Esophagus muscularis mucosa (tissue), 4 donors: ENCODE data around the gene GJA10. TPM values are rescaled to one million over a fixed set of nuclear protein-coding genes. Genes with fewer than 3 reads are reported as not detected.

Source experiments
- DNase-seq: peaks from one replicate; pipeline ENCODE4 v3.0.0-alpha.2; 2017; ENCODE audit errors: extremely low spot score
- H3K27ac ChIP-seq, 4 donors: fragments of 200-600 bp; sonication (generic); replicated peaks in 1 of 4; 1 replicate in 3 of 4; 2 replicates in 1 of 4; pipeline ENCODE4 v1.5.1; 2016 to 2019; ENCODE audit warnings: mild to moderate bottlenecking in 1 of 4
- H3K27me3 ChIP-seq, 4 donors: fragments of 200-600 bp; sonication (generic); one replicate each; pipeline versions ENCODE4 v1.5.1 to v1.6.0; 2016 to 2019
- H3K36me3 ChIP-seq, 4 donors: fragments of 200-600 bp; sonication (generic); one replicate each; pipeline ENCODE4 v1.5.1; 2016 to 2019
- H3K4me1 ChIP-seq, 4 donors: fragments of 200-600 bp; sonication (generic); one replicate each; pipeline ENCODE4 v1.5.1; 2016 to 2019
- H3K4me3 ChIP-seq, 4 donors: fragments of 200-600 bp; sonication (generic); 1 replicate in 2 of 4; 2 replicates in 2 of 4; pipeline ENCODE4 v1.5.1; 2016 to 2019; ENCODE audit warnings: mild to moderate bottlenecking in 4 of 4, moderate library complexity in 1 of 4
- H3K9me3 ChIP-seq, 4 donors: fragments of 200-600 bp; sonication (generic); 1 replicate in 3 of 4; 2 replicates in 1 of 4; pipeline ENCODE4 v1.5.1; 2016 to 2019
- EP300 ChIP-seq: sonication (generic); formaldehyde crosslinking; IDR thresholded peaks from one replicate; pipeline ENCODE4 v1.6.1; 2017; ENCODE audit warnings: antibody characterized with exemption
- POLR2A ChIP-seq: fragments of 450-650 bp; IDR thresholded peaks from one replicate; pipeline ENCODE4 v1.6.1; 2017; ENCODE audit warnings: antibody characterized with exemption, moderate library complexity, mild to moderate bottlenecking, low read depth
- POLR2AphosphoS5 ChIP-seq, 2 donors: sonication (generic); formaldehyde crosslinking; IDR thresholded peaks; one replicate each; pipeline ENCODE4 v1.6.1; 2017; ENCODE audit warnings: antibody characterized with exemption in 2 of 2
- WGBS: methylation state at CpG from one replicate; pipeline ENCODE4 v1.1.5; 2018; 5-methylcytosine and 5-hydroxymethylcytosine counted together
- intact Hi-C: fragments of 100-400 bp; cut with DNase I; formaldehyde crosslinking; loops from one replicate; pipeline ENCODE4 v1.15.1; 2023
- small RNA-seq, 3 donors: library from RNA; depleted of rRNA; stranded (forward); fragments of <200 nt; gene quantifications; one replicate each; pipeline ENCODE3, GENCODE V24; 2016
- total RNA-seq, 4 donors: library from RNA; depleted of rRNA; stranded (reverse); fragments of >200 nt; gene quantifications; one replicate each; pipeline versions ENCODE4 v1.1.0 to v1.2.1, GENCODE V29; 2016
- TF ChIP-seq, protein P1 (sequence below), 3 experiments: fragments of 200-600 bp in 2 of 3; fragments of 450-650 bp in 1 of 3; sonication (generic) in 2 of 3; IDR thresholded peaks; one replicate each; pipeline ENCODE4 v1.5.1; 2017 to 2019; ENCODE audit warnings: antibody characterized with exemption in 3 of 3, mild to moderate bottlenecking in 2 of 3, moderate library complexity in 1 of 3

Gene GJA10
- total RNA-seq, 4 donors from 2014 or later: not detected

DNA sequence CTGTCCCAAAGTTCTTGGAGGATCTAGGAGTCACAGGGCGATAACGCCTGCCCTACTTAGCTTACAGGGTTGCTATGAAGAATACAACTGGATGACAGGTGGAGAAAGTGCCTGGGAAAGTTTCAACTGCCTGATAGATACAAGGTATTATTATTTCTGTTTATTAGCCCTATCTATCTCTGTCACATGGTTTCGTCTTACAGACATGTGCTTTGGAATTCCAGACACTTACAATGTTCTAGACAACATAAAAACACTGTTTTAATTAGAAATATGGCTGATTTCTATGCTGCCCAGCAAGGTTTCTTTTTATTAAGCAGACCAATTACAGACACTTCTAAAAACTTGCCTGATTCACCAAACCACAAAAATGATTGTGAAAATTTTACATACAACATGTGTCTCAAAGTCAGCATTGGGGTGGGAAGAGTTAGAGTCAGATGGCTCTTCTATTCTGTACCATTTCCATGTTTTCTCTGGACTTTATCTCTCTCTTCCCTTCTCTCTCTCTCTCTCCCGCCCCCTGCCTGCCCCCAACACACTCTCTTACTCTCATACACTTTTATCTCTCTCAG, 50.0 kb downstream of the GJA10 start:
- Histone ChIP-seq H3K36me3 (peaks cover 0 to 1% (median 0%) of the 10 kb centered on the region in 4 donors), H3K4me1 (peaks cover 5 to 24% (median 17%) of the 10 kb centered on the region in 4 donors), H3K27ac (no peak overlapping the region), H3K27me3 (no peaks in the 10 kb centered on the region), H3K9me3 (no peaks in the 10 kb centered on the region), H3K4me3 (no peak overlapping the region)
- TF ChIP-seq POLR2AphosphoS5 (IDR thresholded peaks at IDR 0.05) (no peak), POLR2A (no peak), EP300 (no peak)
- TF ChIP-seq, protein P1, sequence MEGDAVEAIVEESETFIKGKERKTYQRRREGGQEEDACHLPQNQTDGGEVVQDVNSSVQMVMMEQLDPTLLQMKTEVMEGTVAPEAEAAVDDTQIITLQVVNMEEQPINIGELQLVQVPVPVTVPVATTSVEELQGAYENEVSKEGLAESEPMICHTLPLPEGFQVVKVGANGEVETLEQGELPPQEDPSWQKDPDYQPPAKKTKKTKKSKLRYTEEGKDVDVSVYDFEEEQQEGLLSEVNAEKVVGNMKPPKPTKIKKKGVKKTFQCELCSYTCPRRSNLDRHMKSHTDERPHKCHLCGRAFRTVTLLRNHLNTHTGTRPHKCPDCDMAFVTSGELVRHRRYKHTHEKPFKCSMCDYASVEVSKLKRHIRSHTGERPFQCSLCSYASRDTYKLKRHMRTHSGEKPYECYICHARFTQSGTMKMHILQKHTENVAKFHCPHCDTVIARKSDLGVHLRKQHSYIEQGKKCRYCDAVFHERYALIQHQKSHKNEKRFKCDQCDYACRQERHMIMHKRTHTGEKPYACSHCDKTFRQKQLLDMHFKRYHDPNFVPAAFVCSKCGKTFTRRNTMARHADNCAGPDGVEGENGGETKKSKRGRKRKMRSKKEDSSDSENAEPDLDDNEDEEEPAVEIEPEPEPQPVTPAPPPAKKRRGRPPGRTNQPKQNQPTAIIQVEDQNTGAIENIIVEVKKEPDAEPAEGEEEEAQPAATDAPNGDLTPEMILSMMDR (IDR thresholded peaks at IDR 0.05): no peak
- 91% methylated on average over 4 of the region's 4 CpGs for WGBS
- intact Hi-C loops: no loop called here
- no peak for DNase-seq

DNA sequence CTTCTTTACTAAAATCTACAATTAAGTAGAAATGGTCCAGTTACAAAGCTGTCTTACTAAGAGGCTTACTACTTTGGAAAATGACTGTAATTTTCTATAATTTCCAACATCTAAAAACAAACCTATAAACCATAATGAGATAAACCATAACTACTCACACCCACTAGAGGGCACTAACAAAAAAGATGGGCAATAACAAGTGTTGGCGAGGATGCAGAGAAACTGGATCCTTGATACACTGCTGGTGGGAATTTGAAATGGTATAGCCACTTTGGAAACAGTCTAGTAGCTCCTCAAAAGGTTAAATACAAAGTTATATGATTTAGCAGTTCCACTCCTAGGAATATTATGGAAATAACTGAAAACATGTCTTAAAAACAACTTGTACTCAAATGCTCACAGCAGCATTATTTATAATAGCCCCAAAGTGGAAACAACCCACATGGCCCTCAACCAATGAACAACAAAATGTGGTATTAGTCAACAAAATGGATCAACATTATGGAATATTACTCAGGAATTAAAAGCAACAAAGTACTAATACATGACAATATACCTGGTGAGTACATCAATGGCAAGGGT, 50.6 kb downstream of the GJA10 start:
- no peak for DNase-seq
- Histone ChIP-seq H3K4me3 (no peak overlapping the region), H3K27me3 (no peaks in the 10 kb centered on the region), H3K4me1 (peaks cover 5 to 24% (median 17%) of the 10 kb centered on the region in 4 donors), H3K27ac (no peak overlapping the region), H3K9me3 (no peaks in the 10 kb centered on the region), H3K36me3 (peaks cover 0 to 8% (median 3%) of the 10 kb centered on the region in 4 donors)
- 97% methylated on average over 1 of the region's 1 CpG for WGBS
- TF ChIP-seq, protein P1 (IDR thresholded peaks at IDR 0.05): peak in 2 of 3 experiments; percentile 27 to 44
- no peak for TF ChIP-seq POLR2AphosphoS5 (IDR thresholded peaks at IDR 0.05)
- intact Hi-C loops: no loop called here

Small RNAs within 50 kb of the gene (small RNA-seq; reads per million reads assigned to genes)
- gene RF00019: 0 reads per million in 3 donors

Other genes starting within 250 kb of the GJA10 start
- 10 to 100 TPM; 18.1 to 26.0 (median 19.5) TPM for gene MDN1, start 74.7 kb upstream of the GJA10 start, total RNA-seq
- 10 to 100 TPM; 14.1 to 22.0 (median 17.9) TPM for gene CASP8AP2, start 64.6 kb upstream of the GJA10 start, total RNA-seq